Upper lobe of left lung (tissue), 6 donors: ENCODE data around the gene PLA2G4A. TPM values are rescaled to one million over a fixed set of nuclear protein-coding genes. Genes with fewer than 3 reads are reported as not detected.

Source experiments
- ATAC-seq, 2 donors: fragments of 200-7000 bp; cut with Tn5 transposase; one replicate each; pipeline ENCODE4 v1.9.1; 2022; ENCODE audit warnings: mild to moderate bottlenecking in 2 of 2, moderate library complexity in 2 of 2; ENCODE audit not compliant: low FRiP score in 2 of 2
- DNase-seq, 2 donors: peaks; one replicate each; pipeline ENCODE4 v3.0.0-alpha.2; 2019 to 2020
- H3K27ac ChIP-seq, 4 donors: fragments of 200-600 bp; sonication (generic); one replicate each; pipeline ENCODE4 v1.5.1; 2016 to 2019
- H3K27me3 ChIP-seq, 4 donors: fragments of 200-600 bp; sonication (generic); one replicate each; pipeline ENCODE4 v1.5.1; 2017 to 2019
- H3K36me3 ChIP-seq, 4 donors: fragments of 200-600 bp; sonication (generic); one replicate each; pipeline ENCODE4 v1.5.1; 2016 to 2019
- H3K4me1 ChIP-seq, 4 donors: fragments of 200-600 bp; sonication (generic); one replicate each; pipeline ENCODE4 v1.5.1; 2018 to 2019
- H3K4me3 ChIP-seq, 4 donors: fragments of 200-600 bp; sonication (generic); one replicate each; pipeline ENCODE4 v1.5.1; 2017 to 2019; ENCODE audit warnings: mild to moderate bottlenecking in 2 of 4, moderate library complexity in 1 of 4
- H3K9me3 ChIP-seq, 4 donors: fragments of 200-600 bp; sonication (generic); one replicate each; pipeline ENCODE4 v1.5.1; 2018 to 2019
- EP300 ChIP-seq, 4 donors: sonication (generic); formaldehyde crosslinking; IDR thresholded peaks; one replicate each; pipeline ENCODE4 v1.5.1; 2017; ENCODE audit warnings: antibody characterized with exemption in 4 of 4, control low read depth in 2 of 4
- POLR2A ChIP-seq, 4 donors: fragments of 450-650 bp; IDR thresholded peaks; one replicate each; pipeline ENCODE4 v1.5.1; 2016 to 2017; ENCODE audit warnings: antibody characterized with exemption in 4 of 4, mild to moderate bottlenecking in 2 of 4
- POLR2AphosphoS5 ChIP-seq, 2 donors: sonication (generic); formaldehyde crosslinking; IDR thresholded peaks; one replicate each; pipeline ENCODE4 v1.5.1; 2017; ENCODE audit warnings: antibody characterized with exemption in 2 of 2
- WGBS, 2 donors: methylation state at CpG; one replicate each; pipeline ENCODE4 v1.1.5; 2017 to 2018; 5-methylcytosine and 5-hydroxymethylcytosine counted together
- total RNA-seq, 6 donors: library from RNA; depleted of rRNA in 4 of 6; stranded (reverse); fragments of >200 nt in 4 of 6; gene quantifications; one replicate each; pipeline versions ENCODE4 v1.1.0 to v1.2.1, GENCODE V29; 2016 to 2021
- TF ChIP-seq, protein P1 (sequence below), 6 experiments: fragments of 450-650 bp in 4 of 6; fragments of 200-600 bp in 2 of 6; sonication (generic) in 2 of 6; IDR thresholded peaks; one replicate each; pipeline ENCODE4 v1.5.1; 2016 to 2019; ENCODE audit warnings: antibody characterized with exemption in 6 of 6
- donor health status: DM: no; HTN: no; CAD: no; lungs with moderate emphysema.
- donor health status: DM: no; HTN: yes; CAD: no; lungs with severe emphysema.

PLA2G4A gene
- total RNA-seq, 6 donors from 2014 or later, result 2.1 to 11.8 (median 7.5) TPM

DNA sequence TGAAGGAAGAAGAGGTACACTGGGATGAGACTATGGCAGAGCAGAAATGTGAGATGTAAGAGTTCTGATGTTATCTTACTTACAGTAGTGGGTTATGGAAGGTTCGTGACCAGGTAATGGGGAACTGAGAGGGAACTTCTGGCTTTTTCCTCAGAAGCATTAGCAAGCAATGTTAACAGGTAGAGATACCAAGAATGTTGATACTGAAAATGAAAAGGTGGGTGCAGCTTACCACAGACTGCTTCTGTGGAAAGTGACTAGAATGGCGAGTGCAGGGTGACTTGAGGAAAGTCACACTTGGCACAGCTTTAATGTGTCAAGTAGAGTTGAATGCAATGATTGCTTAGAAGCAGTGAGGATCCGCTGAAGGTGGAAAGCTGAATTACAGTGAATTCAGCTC, 70.8 kb downstream of the PLA2G4A start:
- DNase-seq (no peak), ATAC-seq (no peak)
- no peak overlapping the region for H3K27ac ChIP-seq
- H3K4me3 ChIP-seq, result no peak overlapping the region
- no peaks in the 10 kb centered on the region for H3K36me3 ChIP-seq
- no peak for TF ChIP-seq POLR2A (IDR thresholded peaks at IDR 0.05)
- TF ChIP-seq, protein P1, sequence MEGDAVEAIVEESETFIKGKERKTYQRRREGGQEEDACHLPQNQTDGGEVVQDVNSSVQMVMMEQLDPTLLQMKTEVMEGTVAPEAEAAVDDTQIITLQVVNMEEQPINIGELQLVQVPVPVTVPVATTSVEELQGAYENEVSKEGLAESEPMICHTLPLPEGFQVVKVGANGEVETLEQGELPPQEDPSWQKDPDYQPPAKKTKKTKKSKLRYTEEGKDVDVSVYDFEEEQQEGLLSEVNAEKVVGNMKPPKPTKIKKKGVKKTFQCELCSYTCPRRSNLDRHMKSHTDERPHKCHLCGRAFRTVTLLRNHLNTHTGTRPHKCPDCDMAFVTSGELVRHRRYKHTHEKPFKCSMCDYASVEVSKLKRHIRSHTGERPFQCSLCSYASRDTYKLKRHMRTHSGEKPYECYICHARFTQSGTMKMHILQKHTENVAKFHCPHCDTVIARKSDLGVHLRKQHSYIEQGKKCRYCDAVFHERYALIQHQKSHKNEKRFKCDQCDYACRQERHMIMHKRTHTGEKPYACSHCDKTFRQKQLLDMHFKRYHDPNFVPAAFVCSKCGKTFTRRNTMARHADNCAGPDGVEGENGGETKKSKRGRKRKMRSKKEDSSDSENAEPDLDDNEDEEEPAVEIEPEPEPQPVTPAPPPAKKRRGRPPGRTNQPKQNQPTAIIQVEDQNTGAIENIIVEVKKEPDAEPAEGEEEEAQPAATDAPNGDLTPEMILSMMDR (IDR thresholded peaks at IDR 0.05), result no peak
- H3K27me3 ChIP-seq, result no peaks in the 10 kb centered on the region
- H3K9me3 ChIP-seq, result no peaks in the 10 kb centered on the region
- 87 to 88% methylated on average over 3 of the region's 3 CpGs for WGBS, 2 donors
- H3K4me1 ChIP-seq, result peaks cover 0 to 4% (median 0%) of the 10 kb centered on the region in 4 donors

- Histone ChIP-seq H3K9me3 (no peaks in the 10 kb centered on the region), H3K4me3 (no peak overlapping the region)
These were observed 71.2 kb downstream of the PLA2G4A start for GRCh38 chr1:186899977-186900376.

GRCh38 chr1:186900539-186901237, 71.9 kb downstream of the PLA2G4A start:
- 78 to 91% methylated on average over 5 of the region's 5 CpGs for WGBS, 2 donors
- ATAC-seq (peak in 1 of 2 donors; percentile 50), DNase-seq (no peak)
- H3K27me3 ChIP-seq, result no peaks in the 10 kb centered on the region
- no peak overlapping the region for H3K4me3 ChIP-seq
- peaks cover 0 to 4% (median 0%) of the 10 kb centered on the region in 4 donors for H3K4me1 ChIP-seq
- TF ChIP-seq POLR2A (IDR thresholded peaks at IDR 0.05) (no peak), EP300 (IDR thresholded peaks at IDR 0.05) (no peak), POLR2AphosphoS5 (IDR thresholded peaks at IDR 0.05) (no peak)
- TF ChIP-seq, protein P1 (IDR thresholded peaks at IDR 0.05), result no peak
- H3K36me3 ChIP-seq, result no peaks in the 10 kb centered on the region
- no peaks in the 10 kb centered on the region for H3K9me3 ChIP-seq
- no peak overlapping the region for H3K27ac ChIP-seq

More at GRCh38 chr1:186899977-186900376, 71.2 kb downstream of the PLA2G4A start:
- TF ChIP-seq POLR2AphosphoS5 (IDR thresholded peaks at IDR 0.05) (no peak), EP300 (IDR thresholded peaks at IDR 0.05) (no peak), POLR2A (IDR thresholded peaks at IDR 0.05) (no peak)
- TF ChIP-seq, protein P1 (IDR thresholded peaks at IDR 0.05), result no peak
- Histone ChIP-seq H3K27me3 (no peaks in the 10 kb centered on the region), H3K4me1 (peaks cover 0 to 4% (median 0%) of the 10 kb centered on the region in 4 donors), H3K36me3 (no peaks in the 10 kb centered on the region), H3K27ac (no peak overlapping the region)
- DNase-seq, result no peak
- ATAC-seq, result peak in 1 of 2 donors; percentile 55
- 86 to 94% methylated on average over 2 of the region's 2 CpGs for WGBS, 2 donors

GRCh38 chr1:186901631-186902030, 72.9 kb downstream of the PLA2G4A start:
- Histone ChIP-seq H3K27me3 (no peaks in the 10 kb centered on the region), H3K27ac (no peak overlapping the region), H3K36me3 (no peaks in the 10 kb centered on the region), H3K9me3 (no peaks in the 10 kb centered on the region), H3K4me3 (no peak overlapping the region), H3K4me1 (peaks cover 0 to 4% (median 0%) of the 10 kb centered on the region in 4 donors)
- DNase-seq (no peak), ATAC-seq (no peak)
- TF ChIP-seq, protein P1 (IDR thresholded peaks at IDR 0.05), result no peak
- TF ChIP-seq POLR2A (IDR thresholded peaks at IDR 0.05), result no peak
